Natural killer cell (primary cell): ENCODE results near the gene CCDC102A. TPM values are rescaled to one million over a fixed set of nuclear protein-coding genes. Genes with fewer than 3 reads are reported as not detected.
"Not testable (repeated sequence)": the region's sequence is repeated elsewhere in the genome, so short reads cannot be mapped to it uniquely, and the experiment has no call there.

Experiments
- ATAC-seq, 3 donors: fragments of 150-1000 bp in 2 of 3; fragments of 200-7000 bp in 1 of 3; cut with Tn5 transposase; 1 replicate in 1 of 3; 2 replicates in 2 of 3; pipeline ENCODE4 v1.10.0; 2021; ENCODE audit warnings: mild to moderate bottlenecking in 2 of 3, moderate library complexity in 2 of 3
- DNase-seq, 2 donors: peaks; one replicate each; pipeline versions ENCODE4 v3.0.0 to v3.0.0-alpha.2; 2013 to 2021; ENCODE audit warnings: mixed read lengths in 1 of 2
- H3K27ac ChIP-seq: one replicate; pipeline ENCODE4 v1.5.1; 2013; ENCODE audit warnings: mild to moderate bottlenecking, low read length
- H3K27me3 ChIP-seq: one replicate; pipeline ENCODE4 v1.6.1; 2013; ENCODE audit warnings: low read length; ENCODE audit not compliant: control insufficient read depth, insufficient read depth
- H3K36me3 ChIP-seq: one replicate; pipeline ENCODE4 v1.6.1; 2013; ENCODE audit warnings: low read length; ENCODE audit not compliant: control insufficient read depth, insufficient read depth
- H3K4me1 ChIP-seq: one replicate; pipeline ENCODE4 v1.6.1; 2013; ENCODE audit warnings: low read length; ENCODE audit not compliant: control insufficient read depth, insufficient read depth
- H3K4me3 ChIP-seq: one replicate; pipeline ENCODE4 v1.5.1; 2013; ENCODE audit warnings: low read length
- H3K9me3 ChIP-seq: one replicate; pipeline ENCODE4 v1.6.1; 2013; ENCODE audit warnings: low read length; ENCODE audit not compliant: control insufficient read depth, insufficient read depth
- H3K27ac Mint-ChIP-seq, 2 donors: one replicate each; pipeline ENCODE4 v1.8.0; 2022; ENCODE audit warnings: mild to moderate bottlenecking in 2 of 2, mixed read lengths in 2 of 2, moderate library complexity in 1 of 2
- H3K27me3 Mint-ChIP-seq, 2 donors: one replicate each; pipeline ENCODE4 v1.8.0; 2022; ENCODE audit warnings: low read depth in 2 of 2, mixed read lengths in 2 of 2
- H3K36me3 Mint-ChIP-seq: one replicate; pipeline ENCODE4 v1.8.0; 2022; ENCODE audit warnings: mixed read lengths
- H3K4me1 Mint-ChIP-seq, 2 donors: one replicate each; pipeline ENCODE4 v1.8.0; 2022; ENCODE audit warnings: mixed read lengths in 2 of 2
- H3K4me3 Mint-ChIP-seq: one replicate; pipeline ENCODE4 v1.8.0; 2022; ENCODE audit warnings: mild to moderate bottlenecking, moderate library complexity, mixed read lengths
- H3K9me3 Mint-ChIP-seq, 2 donors: one replicate each; pipeline ENCODE4 v1.8.0; 2022; ENCODE audit warnings: mixed read lengths in 2 of 2
- WGBS: methylation state at CpG from one replicate; pipeline ENCODE4 v1.1.7; 2013; ENCODE audit warnings: missing lambda C conversion rate; ENCODE audit not compliant: insufficient coverage; 5-methylcytosine and 5-hydroxymethylcytosine counted together
- intact Hi-C: fragments of 100-400 bp; cut with micrococcal nuclease; formaldehyde crosslinking; loops from one replicate; pipeline ENCODE4 v1.14.2; 2022
- total RNA-seq, 4 donors: library from RNA; stranded (reverse); fragments of 120-200 nt in 1 of 4; gene quantifications; one replicate each; pipeline versions ENCODE4 v1.2.3 to v1.2.4, GENCODE V29; 2013 to 2022
- TF ChIP-seq, protein P1 (sequence below): fragments of 200-600 bp; IDR thresholded peaks from one replicate; pipeline ENCODE4 v1.8.0; 2022; ENCODE audit warnings: antibody characterized with exemption

CCDC102A gene
- total RNA-seq, 3 donors from 2014 or later (not counting 1 experiment from before 2014, with no cell fraction given) = 15.5 to 24.4 (median 17.1) TPM

DNA sequence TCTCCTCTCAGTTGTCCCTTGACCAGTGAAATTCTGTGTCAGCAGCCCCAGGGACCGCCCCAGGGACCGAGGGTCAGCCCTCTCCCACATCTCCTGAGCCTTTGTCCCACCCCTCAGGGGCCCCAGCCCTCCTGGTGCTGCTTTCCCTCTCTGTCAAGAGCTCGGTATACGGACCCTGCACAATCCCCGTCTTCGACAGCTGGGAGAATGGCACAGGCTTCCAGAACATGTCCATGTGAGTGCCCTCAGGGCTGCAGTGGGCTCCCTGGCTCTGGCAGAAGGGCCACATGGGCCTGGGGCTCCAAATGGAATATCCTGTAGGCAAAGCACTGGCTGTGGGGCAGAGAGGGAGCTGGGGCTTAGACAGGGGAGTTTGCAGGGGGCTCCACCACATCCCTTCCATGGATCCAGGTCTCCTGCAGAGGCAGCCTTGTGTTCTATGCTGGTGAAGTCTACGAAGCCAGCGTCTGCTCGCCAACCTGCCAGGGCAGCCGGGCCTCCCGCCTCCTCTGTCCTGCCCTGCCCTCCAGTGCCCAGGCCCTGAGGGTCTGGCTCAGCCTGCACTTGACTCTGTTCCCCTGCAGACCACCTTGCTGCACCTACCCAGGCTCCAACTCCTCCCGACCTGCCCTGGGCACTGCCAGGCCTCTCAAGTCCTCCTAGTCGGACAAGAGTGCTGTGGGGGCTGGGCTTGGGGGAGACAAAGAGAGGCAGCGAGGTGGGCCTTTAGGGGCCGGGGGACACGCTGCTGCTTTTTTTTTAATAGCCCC lies 34.1 kb upstream of the CCDC102A start:
- Mint-ChIP-seq H3K9me3 (peaks cover 2 to 6% of the 10 kb centered on the region in 2 donors), H3K27me3 (no peaks in the 10 kb centered on the region), H3K4me3 (no peak overlapping the region), H3K36me3 (peaks cover 13% of the 10 kb centered on the region), H3K27ac (peak overlapping the region; percentile 72 to 83), H3K4me1 (peaks cover 14 to 49% of the 10 kb centered on the region in 2 donors)
- no peaks in the 10 kb centered on the region for H3K4me1 ChIP-seq
- TF ChIP-seq, protein P1, sequence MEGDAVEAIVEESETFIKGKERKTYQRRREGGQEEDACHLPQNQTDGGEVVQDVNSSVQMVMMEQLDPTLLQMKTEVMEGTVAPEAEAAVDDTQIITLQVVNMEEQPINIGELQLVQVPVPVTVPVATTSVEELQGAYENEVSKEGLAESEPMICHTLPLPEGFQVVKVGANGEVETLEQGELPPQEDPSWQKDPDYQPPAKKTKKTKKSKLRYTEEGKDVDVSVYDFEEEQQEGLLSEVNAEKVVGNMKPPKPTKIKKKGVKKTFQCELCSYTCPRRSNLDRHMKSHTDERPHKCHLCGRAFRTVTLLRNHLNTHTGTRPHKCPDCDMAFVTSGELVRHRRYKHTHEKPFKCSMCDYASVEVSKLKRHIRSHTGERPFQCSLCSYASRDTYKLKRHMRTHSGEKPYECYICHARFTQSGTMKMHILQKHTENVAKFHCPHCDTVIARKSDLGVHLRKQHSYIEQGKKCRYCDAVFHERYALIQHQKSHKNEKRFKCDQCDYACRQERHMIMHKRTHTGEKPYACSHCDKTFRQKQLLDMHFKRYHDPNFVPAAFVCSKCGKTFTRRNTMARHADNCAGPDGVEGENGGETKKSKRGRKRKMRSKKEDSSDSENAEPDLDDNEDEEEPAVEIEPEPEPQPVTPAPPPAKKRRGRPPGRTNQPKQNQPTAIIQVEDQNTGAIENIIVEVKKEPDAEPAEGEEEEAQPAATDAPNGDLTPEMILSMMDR = no peak
- no peak for DNase-seq
- H3K9me3 ChIP-seq = no peaks in the 10 kb centered on the region
- H3K27me3 ChIP-seq = no peaks in the 10 kb centered on the region
- intact Hi-C loops = loop anchor here (10.0 kb wide), 1 partner anchor 324 kb away; no protein-coding TSS in a partner anchor
- H3K27ac ChIP-seq = no peak overlapping the region
- H3K4me3 ChIP-seq = no peak overlapping the region
- no peak for ATAC-seq
- peaks cover 82% of the 10 kb centered on the region for H3K36me3 ChIP-seq
- WGBS = 95% methylated on average over 16 of the region's 16 CpGs

DNA sequence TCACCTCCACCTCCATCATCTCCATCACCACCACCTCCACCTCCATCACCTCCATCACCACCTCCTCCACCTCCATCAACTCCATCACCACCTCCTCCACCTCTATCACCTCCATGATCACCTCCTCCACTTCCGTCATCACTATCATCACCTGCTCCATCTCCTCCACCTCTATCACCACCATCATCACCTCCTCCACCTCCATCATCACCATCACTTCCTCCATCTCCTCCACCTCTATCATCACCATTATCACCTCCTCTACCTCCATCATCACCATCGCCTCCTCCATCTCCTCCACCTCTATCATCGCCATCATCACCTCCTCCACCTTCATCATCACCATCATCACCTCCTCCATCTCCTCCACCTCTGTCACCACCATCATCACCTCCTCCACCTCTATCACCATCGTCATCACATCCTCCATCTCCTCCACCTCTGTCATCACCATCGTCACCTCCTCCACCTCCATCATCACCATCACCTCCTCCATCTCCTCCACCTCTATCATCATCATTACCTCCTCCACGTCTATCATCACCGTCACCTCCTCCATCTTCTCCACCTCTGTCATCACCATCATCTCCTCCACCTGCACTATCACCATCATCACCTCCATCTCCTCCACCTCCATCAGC lies 33.1 kb upstream of the CCDC102A start:
- Histone ChIP-seq H3K9me3 (no peaks in the 10 kb centered on the region), H3K4me3 (no peak overlapping the region), H3K4me1 (no peaks in the 10 kb centered on the region), H3K27me3 (no peaks in the 10 kb centered on the region), H3K36me3 (peaks cover 83% of the 10 kb centered on the region), H3K27ac (no peak overlapping the region)
- Mint-ChIP-seq H3K4me3 (no peak overlapping the region), H3K27me3 (no peaks in the 10 kb centered on the region), H3K36me3 (peaks cover 13% of the 10 kb centered on the region), H3K27ac (peak overlapping the region; percentile 72 to 83), H3K9me3 (peaks cover 2 to 6% of the 10 kb centered on the region in 2 donors), H3K4me1 (peaks cover 14 to 47% of the 10 kb centered on the region in 2 donors)
- 90% methylated on average over 7 of the region's 7 CpGs for WGBS
- DNase-seq = no peak
- intact Hi-C loops = no loop called here
- ATAC-seq = no peak
- TF ChIP-seq, protein P1 = no peak

DNA sequence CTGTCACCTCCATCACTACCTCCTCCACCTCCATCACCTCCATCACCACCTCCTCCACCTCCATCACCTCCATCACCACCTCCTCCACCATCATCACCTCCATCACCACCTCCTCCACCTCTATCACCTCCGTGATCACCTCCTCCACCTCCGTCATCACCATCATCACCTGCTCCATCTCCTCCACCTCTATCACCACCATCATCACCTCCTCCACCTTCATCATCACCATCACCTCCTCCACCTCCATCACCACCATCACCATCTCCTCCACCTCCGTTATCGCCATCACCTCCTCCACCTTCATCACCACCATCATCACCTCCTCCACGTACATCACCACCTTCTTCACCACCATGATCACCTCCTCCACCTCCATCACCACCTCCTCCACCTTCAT lies 32.4 kb upstream of the CCDC102A start:
- H3K4me3 ChIP-seq, H3K4me1 ChIP-seq, H3K27me3 Mint-ChIP-seq, ATAC-seq, H3K9me3 Mint-ChIP-seq, H3K27ac ChIP-seq, H3K9me3 ChIP-seq, DNase-seq, intact Hi-C loops, H3K4me3 Mint-ChIP-seq, H3K27me3 ChIP-seq: not testable (repeated sequence)
- Mint-ChIP-seq H3K4me1 (peaks cover 14 to 45% of the 10 kb centered on the region in 2 donors), H3K36me3 (peaks cover 13% of the 10 kb centered on the region), H3K27ac (peak overlapping the region; percentile 72 to 83)
- 93% methylated on average over 5 of the region's 5 CpGs for WGBS
- H3K36me3 ChIP-seq = peaks cover 84% of the 10 kb centered on the region

DNA sequence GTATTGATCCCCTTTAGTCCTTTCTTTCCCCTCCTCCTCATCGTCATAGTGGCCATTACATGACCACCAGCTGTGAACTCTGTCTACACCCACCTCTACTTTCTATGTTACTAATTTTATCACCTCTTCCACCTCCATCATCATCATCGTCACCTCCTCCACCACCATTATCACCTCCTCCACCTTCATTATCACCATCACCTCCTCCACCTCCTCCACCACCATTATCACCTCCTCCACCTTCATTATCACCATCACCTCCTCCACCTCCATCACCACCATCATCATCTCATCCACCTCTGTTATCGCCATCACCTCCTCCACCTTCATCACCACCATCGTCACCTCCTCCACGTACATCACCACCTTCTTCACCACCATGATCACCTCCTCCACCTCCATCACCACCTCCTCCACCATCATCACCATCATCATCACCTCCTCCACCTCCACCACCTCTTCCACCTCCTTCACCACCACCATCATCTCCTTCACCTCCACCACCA lies 31.9 kb upstream of the CCDC102A start:
- Mint-ChIP-seq H3K9me3 (peaks cover 2 to 6% of the 10 kb centered on the region in 2 donors), H3K27ac (peak overlapping the region; percentile 72 to 83), H3K36me3 (peaks cover 13% of the 10 kb centered on the region), H3K4me3 (no peak overlapping the region), H3K27me3 (no peaks in the 10 kb centered on the region), H3K4me1 (peaks cover 14 to 45% of the 10 kb centered on the region in 2 donors)
- intact Hi-C loops = no loop called here
- DNase-seq (no peak), ATAC-seq (no peak)
- WGBS = 74% methylated on average over 5 of the region's 5 CpGs
- H3K36me3 ChIP-seq = peaks cover 88% of the 10 kb centered on the region
- H3K27ac ChIP-seq = no peak overlapping the region
- H3K9me3 ChIP-seq = no peaks in the 10 kb centered on the region
- H3K4me3 ChIP-seq = no peak overlapping the region
- H3K27me3 ChIP-seq = no peaks in the 10 kb centered on the region
- TF ChIP-seq, protein P1 = no peak
- H3K4me1 ChIP-seq = no peaks in the 10 kb centered on the region
